Activated naive CD4-positive, alpha-beta T cell (primary cell): Measurements from ENCODE around the gene CAPG.

Experiments
- DNase-seq, 4 experiments: peaks; one replicate each; lab custom pipeline; 2025; lab: John Stamatoyannopoulos, UW

The CAPG gene

GRCh38 chr2:85356186-85356585 is 54.0 kb downstream of the CAPG start:
- no peak for DNase-seq

- no peak for DNase-seq
Observed at GRCh38 chr2:85355521-85355920, 54.6 kb downstream of the CAPG start.

GRCh38 chr2:85355073-85355410 is 55.1 kb downstream of the CAPG start:
- DNase-seq = peak in 2 of 4 experiments; percentile 29 to 38

DNA sequence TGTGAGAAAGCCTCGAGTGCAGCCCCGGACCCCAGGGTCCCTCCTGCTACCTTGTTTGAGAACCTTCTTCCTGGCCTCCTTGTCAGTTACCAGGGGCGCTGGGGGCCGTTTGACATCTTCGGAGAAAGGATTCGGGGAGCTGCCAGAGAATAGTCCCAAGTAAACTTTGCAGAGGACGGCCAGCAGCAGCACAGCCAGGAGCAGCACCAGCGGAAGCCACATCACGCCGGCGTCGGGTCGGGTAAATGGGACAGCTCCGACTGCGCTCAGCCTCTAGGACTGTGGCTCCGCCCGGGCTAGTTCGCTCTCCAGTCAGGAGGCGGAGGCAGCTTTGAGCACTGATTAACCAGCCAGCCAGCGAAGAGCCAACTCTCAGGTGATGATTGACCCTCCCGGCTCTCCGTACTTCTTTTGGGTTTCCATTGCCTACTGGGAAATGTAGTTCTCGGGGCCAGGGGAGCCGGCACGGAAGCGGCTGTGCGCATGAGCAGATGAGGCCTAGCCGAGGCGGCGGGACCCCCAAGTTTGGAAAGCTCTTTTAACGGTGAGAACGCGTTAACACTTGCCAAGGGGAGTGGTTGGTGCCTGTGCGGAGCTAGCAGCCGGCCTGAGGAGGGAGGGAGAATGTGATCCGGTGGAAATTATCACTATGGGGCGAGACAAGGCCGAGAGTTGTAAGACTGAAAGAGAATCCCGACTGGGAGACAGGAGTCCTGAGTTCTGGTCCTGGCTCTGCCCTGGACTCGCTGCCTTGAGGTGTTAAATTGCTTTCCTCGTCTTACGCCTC is 55.7 kb downstream of the CAPG start, which contains the start of the genes ELMOD3 and RETSAT:
TSS of gene ELMOD3 (plus strand) at position 484 of the 787 bp plus-strand sequence. CDS start 2,430 bp downstream, outside the sequence.
TSS of gene RETSAT (minus strand) at position 243 of the 787 bp plus-strand sequence. CDS start at position 222, 21 bp downstream.
- peak; percentile 81 to 87 (median 83) for DNase-seq

DNA sequence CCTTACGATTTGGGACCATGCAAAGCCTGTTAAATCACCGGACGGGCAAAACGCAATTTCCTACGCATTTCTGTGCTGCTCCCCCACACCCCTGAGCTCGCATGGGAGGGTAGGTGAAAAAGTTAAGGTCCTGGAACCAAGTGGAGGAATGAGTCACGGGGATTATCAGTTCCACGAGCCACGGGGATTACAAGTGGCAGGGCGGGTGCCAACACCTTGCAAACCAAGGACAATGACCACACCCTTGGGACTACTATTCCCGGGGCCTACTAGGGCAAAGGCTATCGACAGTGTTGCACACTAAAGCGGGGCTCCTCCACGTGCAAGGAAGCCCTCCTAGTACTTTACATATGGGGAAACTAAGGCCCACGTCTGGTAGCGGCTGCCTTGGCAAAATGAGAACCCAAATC is 56.3 kb downstream of the CAPG start:
- DNase-seq = no peak

- DNase-seq = no peak
Observed at GRCh38 chr2:85347599-85347998, 62.6 kb downstream of the CAPG start.
